HTR-8/SVneo (cell line): ENCODE measurements around the gene NEMP1.
"Not testable (repeated sequence)": the region's sequence is repeated elsewhere in the genome, so short reads cannot be mapped to it uniquely, and the experiment has no call there.

ENCODE experiments used
- DNase-seq: peaks from one replicate; pipeline ENCODE4 v3.0.0; 2011; ENCODE audit warnings: low spot score, mixed read lengths; ENCODE audit not compliant: insufficient read length
- FAIRE-seq: peaks from 2 replicates; lab custom pipeline; 2011; peaks lifted over from hg19 to GRCh38; lab: Jason Lieb, UNC

NEMP1 gene

DNA sequence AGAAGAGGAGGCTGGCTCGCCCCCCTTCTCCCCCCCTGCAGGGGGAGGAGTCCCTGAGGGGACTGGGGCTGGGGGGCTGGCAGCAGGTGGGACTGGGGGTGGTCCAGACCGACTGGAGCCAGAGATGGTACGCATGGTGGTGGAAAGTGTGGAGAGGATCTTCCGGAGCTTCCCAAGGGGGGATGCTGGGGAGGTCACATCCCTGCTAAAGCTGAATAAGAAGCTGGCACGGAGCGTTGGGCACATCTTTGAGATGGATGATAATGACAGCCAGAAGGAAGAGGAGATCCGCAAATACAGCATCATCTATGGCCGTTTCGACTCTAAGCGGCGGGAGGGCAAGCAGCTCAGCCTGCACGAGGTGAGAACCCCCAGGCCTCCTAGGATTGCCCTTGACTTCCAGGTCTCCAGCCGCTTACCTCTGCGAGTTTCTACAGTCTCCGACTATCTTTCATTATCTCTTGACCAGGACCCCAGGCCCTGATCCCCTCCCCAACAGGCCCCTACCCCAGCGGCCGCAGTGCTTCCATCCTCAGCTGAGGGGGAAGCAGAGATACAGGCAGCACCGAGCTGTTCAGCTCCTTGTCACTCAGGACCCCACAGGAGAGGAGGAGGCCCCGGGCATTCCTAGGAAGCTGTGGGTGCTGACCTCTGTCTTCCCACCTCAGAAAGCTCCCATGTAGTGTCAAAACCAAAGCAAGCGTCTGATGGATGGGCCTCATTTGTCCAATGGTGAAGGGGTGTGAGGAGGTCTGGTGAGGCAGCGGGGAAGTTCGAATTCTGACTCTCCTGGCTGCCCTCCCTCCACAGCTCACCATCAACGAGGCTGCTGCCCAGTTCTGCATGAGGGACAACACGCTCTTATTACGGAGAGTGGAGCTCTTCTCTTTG, 13.3 kb upstream of the NEMP1 start:
- FAIRE-seq (no peak), DNase-seq (no peak)

DNA sequence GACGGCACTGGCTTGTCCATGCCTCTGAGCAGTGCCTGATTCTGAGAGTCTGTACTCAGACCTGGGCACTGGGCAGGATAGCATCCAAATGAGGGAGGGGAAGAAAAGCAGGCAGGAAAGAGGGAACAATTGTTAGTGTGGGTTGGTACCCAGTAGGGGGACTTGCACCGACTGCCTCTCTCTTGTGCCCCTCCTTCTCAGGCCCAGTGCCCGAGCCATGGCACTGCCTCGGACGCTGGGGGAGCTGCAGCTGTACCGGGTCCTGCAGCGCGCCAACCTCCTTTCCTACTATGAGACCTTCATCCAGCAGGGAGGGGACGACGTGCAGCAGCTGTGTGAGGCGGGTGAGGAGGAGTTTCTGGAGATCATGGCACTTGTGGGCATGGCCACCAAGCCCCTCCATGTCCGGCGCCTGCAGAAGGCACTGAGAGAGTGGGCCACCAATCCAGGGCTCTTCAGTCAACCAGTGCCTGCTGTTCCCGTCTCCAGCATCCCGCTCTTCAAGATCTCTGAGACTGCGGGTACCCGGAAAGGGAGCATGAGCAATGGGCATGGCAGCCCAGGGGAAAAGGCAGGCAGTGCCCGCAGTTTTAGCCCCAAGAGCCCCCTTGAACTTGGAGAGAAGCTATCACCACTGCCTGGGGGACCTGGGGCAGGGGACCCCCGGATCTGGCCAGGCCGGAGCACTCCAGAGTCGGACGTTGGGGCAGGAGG, 12.5 kb upstream of the NEMP1 start:
- FAIRE-seq (no peak), DNase-seq (no peak)

DNA sequence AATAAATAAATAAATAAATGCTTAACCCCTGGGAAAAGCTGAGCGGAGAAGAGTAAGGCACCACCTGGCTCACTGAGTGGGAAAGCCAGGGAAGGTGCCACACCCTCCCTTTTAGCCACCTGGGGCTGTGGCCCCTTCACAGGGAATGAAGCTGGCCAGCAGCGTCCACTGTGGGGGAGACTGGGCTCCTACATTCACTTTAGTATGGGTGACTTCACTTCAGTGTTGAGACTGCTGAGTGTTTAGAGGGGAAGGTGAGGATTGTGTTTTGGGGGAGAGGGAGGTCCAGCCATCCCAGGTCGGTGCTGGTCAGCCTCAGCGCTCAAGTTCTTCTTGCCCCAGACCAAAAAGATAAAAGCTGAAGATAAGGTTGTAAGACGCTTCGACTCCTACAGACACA, 11.9 kb upstream of the NEMP1 start:
- DNase-seq: no peak
- no peak for FAIRE-seq

DNA sequence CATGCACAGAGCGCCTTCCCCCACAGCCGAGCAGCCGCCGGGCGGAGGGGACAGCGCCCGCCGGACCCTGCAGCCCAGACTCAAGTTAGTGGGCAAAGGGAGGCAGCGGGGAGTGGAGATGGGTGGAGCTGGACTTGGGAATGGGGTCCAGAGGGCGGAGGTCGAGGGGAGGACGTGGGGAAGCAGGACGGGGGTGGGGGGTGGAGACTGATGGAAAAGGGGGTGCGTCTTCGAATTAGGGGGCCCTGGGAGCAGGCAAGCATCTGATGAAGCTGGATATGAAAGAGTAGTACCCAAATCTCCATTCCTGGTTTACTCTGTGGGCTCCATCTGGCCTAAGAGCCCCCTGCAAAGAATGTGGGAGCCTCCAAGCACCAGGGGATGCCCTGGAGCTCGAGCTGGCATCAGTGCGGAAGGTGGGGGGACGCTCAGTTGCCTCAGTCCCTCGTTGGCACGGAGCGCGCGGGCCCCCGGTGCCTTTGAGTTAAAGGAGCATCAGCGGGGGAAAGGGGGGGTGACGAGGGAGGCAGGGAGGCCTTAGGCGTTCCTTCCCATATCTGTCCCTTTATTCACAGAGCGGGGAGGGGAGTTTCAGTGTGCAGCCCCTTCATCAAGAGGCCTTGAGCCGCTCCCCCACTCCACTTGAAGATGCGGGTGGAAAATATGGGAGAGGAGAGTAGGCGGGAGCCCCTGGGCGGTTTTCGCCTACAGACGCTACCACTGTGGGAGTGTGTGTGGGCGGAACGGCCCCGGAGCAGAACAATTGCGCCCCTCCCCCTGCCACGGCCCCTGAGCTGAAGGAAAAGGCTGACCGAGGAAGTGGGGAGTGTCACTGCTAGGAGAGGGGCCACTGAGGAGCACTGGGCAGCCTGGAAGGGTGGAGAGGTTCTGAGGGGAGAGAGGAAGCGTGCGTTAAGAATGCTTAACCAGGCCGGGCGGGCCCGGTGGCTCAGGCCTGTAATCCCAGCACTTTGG, 11.0 kb upstream of the NEMP1 start:
- peak; percentile 50 for DNase-seq
- FAIRE-seq: no peak

DNA sequence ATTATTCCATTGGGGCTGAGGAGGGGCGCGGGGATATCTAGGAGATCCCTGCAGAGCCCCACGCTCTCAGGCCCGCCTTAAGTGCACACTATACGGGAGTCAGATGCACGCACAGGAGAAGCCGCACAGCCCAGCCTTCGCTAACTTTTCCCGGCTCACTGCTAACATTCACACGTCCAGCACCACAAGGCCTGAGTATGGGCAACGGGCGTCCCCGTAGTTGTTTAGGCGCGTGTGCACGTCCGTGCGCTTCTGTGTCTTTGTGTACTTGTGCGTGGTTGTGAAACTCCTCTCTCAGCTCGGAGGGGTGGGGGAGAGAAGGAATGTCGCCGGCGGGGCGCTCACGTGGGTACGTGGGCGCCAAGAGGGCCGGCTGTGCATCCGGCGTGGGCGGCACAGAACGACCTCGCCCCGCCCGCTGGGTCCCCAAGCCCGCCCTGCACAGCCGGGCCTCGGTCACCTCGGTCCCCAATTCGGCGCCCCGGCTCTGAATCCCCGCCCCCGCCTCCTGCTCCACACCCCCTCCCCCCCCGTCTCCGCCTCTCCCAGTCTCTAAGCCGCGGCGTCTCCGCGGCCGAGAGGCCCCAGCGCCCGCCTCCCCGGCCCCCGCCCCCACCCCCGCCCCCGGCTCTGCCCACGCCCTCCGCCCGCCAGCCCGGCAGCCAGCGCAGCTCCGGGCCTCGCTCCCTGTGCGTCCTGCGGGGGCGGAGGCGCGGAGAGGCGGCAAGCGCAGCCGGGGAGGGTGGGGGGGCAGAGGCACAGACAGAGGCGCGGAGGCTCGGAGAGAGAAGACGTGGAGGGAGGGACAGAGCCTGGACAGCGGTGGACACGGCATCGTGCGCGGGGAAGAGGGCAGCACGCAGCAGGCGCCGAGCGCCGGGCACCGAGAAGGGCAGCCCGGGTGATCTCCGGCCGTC, 10.0 kb upstream of the NEMP1 start, which contains the start of gene NAB2:
TSS of gene NAB2 (plus strand) at position 761 of the 917 bp plus-strand sequence. CDS start 158 bp downstream, outside the sequence.
- DNase-seq (peak; percentile 82), FAIRE-seq (peak; percentile 71)

DNA sequence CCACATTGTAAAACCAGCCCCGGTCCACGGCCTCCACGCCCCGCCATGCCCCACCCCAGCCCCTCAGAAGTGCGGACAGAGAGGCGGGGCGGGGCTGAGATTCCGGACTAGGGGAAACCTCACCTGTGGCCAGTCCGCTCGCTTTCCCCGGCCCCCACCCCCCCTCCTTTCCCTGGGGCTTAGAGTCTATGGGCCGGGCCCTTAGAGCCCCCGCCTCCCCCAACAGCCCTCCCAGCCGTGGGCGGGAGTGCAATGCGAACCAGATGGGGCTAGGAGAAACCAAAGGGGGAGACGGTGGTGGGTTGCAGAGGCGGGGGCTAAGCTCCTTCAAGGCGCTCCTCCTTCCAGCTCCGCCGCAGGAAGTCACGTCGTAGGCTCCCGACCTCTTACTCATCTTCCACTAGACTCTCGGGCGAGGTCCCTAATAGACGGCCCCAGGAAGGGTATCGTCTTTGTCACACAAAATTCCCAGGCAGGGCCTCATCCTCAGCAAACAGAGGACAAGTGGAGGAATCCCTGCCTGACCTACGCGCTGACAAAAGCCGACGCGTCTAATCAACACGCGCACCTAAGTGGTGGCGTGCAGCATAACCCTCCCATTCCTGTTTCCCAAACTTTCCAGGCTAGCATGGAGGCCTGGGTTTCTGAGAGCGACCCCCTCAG, 9.2 kb upstream of the NEMP1 start:
- FAIRE-seq (no peak), DNase-seq (peak; percentile 85)

DNA sequence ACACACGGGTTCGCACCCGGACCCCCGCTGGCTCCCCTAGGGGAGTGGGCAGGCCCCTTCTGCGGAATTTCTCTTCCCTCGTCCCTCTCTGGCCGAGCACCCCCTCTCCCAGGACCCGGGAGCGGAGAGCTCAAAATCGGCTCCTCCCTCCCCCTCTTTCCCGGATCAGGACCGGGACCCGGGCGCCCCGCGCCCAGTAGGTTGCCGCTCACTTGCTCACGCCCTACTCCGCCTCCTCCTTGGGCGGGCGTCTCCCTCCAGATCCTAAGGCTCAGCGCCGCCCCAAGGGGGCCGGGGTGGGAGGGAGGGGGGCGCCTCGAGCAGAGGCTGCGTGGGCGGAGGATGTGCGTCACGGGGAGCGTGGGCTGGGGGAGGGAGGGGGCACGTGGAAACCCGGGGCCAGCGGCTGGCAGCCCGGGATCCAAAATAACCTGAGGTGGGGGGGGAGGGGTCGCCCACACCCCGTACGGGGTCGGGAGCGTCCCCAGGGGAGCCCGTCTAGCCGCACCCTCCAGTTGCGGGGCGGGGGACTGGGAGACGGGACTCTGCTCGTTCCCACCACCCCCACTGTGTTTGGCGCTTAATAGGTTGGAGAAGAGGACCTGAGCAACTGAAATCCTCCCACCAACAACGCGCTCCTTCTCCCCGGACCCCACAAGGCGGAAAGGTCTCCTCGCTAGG, 8.6 kb upstream of the NEMP1 start:
- DNase-seq (peak; percentile 77), FAIRE-seq (no peak)

DNA sequence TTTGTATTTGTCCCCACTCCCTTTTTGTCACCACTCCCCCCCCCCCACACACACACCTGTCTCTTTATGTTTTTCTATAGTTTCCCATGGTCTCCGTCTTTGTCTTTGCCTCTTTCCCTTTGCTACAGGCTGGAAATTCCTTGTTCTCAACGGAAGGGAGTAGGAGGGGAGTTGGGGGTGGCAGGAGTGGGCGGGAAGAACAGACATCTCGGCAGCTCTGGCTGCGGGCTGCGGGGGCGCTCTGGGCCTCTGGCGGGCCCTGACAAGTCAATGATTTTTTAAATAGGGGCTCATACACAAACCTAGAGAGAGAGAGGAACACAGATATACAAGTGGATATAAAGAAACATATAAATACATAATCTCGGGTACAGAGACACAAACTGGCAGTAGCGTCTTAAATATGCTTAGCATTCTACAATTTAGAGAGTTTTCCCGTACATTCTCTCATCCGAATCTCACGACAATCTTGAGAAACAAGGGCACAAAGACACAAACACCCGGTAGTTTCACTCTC, 8.0 kb upstream of the NEMP1 start:
- DNase-seq: peak; percentile 69
- FAIRE-seq: no peak

DNA sequence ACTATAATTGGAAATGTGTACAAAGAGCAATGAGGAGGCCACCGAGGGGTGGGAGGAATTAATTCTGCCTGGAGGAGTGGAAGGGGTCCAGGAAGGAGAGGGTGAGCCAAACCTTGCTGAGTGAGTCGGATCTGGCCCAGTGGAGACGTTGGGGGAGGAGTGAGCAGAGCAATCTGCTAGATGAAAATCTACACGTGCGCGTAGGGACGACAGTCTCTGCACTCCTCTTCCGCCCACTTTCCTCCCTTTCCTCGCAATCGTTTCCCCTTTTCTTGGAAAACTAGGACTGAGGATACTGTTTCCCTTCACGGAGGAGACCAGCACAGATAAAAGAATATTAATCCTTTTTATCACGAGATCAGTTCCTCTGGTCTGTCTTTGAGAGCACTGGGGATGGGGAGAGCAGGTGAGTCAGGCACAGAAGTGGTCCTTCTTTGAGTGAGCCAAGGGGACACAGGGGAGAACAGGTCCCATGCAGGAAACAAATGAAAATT, 7.5 kb upstream of the NEMP1 start:
- FAIRE-seq (no peak), DNase-seq (no peak)

DNA sequence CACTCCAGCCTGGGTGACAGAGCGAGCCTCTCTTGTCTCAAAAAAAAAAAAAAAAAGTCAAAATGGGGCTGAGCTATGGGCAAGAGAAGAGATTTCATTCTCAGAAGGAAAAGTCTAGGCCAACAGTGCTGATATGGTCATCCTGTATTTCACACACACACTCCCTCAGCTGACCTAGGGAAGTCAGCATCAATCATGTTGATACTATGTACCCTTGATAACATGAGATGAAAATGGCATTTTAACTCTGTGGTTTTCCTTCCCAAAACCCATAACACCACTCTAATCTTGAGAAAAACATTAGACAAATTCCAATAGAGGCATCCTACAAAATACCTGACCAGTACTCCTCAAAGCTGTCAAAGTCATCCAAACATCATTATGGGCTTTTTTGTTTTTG, 2.3 kb upstream of the NEMP1 start:
- FAIRE-seq (no peak), DNase-seq (no peak)

DNA sequence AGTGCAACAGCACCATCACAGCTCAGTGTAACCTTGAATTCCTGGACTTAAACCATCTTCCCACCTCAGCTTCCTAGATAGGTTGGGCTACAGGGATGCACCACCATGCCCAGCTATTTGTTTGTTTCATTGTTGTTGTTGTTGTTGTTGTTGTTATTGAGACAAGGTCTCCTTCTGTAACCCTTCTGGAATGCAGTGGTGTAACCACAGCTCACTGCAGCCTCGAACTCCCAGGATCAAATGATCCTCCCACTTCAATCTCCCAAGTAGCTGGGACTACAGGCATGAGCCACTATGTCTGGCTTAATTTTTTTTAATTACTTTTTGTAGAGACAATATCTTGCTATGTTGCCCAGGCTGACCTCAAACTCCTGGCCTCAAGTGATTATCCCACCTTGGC, 1.2 kb upstream of the NEMP1 start:
- FAIRE-seq: no peak
- no peak for DNase-seq

DNA sequence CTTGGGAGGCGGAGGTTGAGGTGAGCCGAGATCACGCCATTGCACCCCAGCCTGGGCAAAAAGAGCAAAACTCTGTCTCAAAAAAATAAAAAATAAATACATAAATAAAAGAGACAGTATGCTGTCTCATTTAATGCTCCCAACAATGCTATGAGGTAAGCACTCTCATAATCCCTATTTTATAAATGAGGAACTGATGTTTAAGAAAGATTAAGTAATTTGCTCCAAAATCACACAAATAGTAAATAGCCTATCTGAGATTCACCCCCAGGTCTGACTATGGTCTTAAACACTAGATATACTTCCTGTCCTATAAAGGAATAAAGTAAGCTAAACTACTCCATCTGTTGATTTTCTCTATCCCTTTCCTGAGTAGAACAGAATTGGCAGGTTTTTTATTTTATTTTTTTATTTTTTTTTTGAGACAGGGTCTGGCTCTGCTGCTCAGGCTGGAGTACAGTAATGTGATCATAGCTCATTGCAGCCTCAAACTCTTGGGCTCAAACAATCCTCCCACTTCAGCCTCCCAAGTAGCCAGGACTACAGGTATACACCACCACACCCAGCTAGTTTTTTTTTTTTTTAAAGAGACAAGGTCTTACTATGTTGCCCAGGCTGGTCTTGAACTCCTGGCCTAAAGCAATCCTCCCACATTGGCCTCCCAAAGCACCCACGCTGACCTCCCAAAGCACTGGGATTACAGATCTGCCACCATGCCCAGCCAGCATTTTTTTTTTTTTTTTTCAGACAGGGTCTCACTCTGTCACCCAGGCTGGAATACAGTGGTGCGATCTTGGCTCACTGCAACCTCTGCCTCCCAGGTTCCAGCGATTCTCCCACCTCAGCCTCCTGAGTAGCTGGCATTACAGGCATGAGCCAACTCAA, 4.8 kb downstream of the NEMP1 start:
- DNase-seq, FAIRE-seq: not testable (repeated sequence)

DNA sequence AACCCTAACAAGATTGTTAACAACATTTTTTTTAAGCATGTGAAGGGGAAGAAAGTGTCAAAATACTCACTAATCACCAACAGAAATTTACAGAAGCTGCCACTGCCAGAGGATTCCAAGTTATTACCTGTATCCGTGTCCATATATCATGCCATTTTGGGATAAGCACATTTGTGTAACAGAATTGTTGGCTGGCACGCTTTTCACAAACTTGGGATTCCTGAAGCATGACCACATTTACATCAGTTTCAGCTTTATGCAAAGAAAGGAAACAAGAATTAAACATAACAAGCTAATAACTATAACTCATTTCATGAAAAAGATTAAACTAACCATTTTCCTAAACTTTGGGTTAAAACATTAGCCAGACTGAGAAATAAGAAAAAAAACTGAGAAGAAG, 5.9 kb downstream of the NEMP1 start:
- FAIRE-seq (no peak), DNase-seq (no peak)

DNA sequence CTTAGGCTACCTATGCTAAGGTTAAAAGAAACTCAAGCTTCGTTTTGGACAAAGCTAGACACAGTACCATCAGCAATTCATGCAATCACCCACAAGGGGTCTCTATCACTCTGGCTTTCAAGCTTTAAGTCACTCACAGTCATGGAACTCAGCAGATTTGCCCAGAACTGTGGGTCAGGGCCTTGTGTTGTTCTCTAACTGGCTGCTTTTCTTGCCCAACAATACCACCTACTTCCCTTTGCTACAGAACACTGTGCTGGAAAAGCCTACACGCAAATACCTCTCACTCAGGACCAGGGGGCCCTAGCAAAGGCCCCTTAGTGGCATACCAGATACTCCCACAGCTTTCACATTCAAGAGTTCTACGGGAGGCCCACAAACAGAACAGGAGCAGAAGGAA, 9.1 kb downstream of the NEMP1 start:
- DNase-seq: no peak
- FAIRE-seq: no peak

DNA sequence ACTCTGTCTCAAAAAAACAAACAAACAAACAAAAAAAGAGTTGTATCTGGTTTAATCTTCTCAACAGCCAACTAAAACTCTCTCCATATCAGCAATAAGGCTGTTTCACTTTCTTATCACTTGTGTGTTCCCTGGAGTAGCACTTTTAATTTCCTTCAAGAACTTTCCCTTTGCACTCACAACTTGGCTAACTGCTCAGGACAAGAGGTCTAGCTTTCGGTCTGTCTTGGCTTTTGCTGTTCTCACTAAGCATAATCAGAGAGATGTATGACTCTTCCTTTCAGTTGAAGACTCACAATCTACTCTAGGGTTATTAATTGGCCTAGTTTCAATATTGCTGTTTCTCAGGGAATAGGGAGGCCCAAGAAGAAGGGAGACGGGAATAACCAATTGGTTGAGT, 12.3 kb downstream of the NEMP1 start:
- FAIRE-seq: no peak
- no peak for DNase-seq

DNA sequence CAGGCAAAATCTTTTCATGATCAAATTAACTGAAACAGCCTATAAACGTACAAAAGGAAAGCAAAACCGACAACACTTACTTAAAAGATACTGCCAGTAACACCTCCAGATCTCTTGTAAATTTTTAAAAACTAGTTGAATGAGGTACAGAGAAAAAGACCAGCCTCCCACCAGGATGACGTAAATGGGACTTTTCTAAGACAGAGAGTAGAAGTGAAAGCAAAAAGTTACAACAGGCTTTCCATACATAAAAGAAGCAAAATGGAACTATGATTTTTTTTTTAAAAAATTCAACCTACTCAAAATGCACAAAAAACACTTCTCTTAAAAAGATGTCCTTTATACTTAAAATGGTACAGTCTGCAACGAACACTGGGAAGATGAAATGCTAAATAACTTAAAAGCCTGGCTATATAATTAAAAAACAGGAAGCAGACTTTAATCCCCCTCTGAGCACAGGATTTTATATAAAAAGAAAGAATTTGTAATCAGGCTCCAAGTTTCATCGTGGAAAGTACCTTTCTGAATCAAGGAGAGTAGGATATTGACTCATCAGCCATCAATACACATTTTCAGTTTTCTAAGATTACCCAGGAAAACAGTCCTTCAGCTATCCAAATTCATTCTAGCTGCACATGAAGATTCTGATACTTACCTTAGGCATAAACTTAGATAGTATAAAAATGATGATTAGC, 14.5 kb downstream of the NEMP1 start:
- FAIRE-seq (no peak), DNase-seq (no peak)
